Fibroblast of skin of left quadriceps (primary cell): ENCODE results near the gene TNFRSF8.

Source experiments
- DNase-seq, 2 experiments: peaks; one replicate each; pipeline ENCODE4 v3.0.0-alpha.2; 2013; ENCODE audit warnings: low read depth in 2 of 2

The TNFRSF8 gene

DNA sequence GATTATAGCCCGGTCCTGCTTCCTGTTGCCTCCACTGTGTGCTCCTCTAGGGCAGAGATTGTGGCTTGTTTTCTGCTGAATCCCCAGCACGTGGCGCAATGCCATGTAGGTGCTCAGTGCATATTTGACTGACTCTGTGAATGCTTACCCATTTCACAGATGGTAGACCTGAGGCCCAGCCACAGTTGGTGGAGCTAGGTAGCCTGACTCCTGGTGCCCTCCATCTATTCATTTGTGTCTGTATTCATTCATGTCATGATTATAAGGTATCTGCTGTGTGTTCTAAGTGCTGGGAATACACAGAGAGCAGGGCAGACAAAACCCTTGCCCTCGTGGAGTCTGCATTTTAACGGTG, 126.2 kb downstream of the TNFRSF8 start:
- DNase-seq: no peak

DNA sequence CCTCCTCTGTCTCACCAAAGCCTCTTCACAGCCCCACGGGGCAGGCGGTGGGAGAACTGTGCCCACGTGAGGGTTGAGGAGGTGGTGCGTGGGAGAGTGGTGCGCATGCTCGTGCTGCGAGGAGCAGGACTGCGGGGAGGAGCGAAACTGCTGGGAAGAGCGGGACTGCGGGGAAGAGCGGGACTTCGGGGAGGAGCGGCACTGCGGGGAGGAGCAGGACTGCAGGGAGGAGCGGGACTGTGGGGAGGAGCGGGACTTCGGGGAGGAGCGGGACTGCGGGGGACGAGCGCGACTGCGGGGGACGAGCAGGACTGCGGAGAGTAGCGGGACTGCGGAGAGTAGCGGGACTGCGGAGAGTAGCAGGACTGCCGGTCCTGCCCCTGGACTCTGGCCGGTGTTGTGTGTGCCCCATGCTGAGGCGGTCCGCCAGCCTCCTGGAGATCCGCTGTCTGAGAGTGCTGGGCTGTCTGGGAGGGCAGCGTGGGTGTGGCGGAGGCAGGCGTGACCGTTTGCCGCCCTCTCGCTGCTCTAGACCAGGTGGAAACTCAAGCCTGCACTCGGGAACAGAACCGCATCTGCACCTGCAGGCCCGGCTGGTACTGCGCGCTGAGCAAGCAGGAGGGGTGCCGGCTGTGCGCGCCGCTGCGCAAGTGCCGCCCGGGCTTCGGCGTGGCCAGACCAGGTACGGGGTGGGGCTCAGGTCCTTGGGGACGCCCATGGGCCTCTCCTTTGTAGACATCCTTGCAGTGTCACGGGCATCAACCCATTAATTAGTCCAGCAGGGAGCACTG, 128.3 kb downstream of the TNFRSF8 start:
- no peak for DNase-seq
